A549 (cell line): ENCODE data around the gene ANXA6.

Source experiments
- CEBPB ChIP-seq, 2 experiments: fragments of >200 bp in 1 of 2; sonication (Bioruptor Twin) in 1 of 2; formaldehyde crosslinking in 1 of 2; IDR thresholded peaks; 2 replicates each; pipeline ENCODE4 v1.6.1; 2012 to 2016
- EHMT2 ChIP-seq: fragments of 200-600 bp; sonication (generic); IDR thresholded peaks from 2 replicates; pipeline ENCODE4 v1.6.1; 2016; ENCODE audit warnings: antibody characterized with exemption, low read depth, mild to moderate bottlenecking, moderate library complexity
- EP300 ChIP-seq, 2 experiments: fragments of >200 bp; sonication (Bioruptor Twin); formaldehyde crosslinking; IDR thresholded peaks; 2 replicates in 1 of 2; 3 replicates in 1 of 2; pipeline ENCODE4 v1.6.1; 2016 to 2017
- HOXA7 ChIP-seq: fragments of 250-450 bp; sonication (Bioruptor Pico); IDR thresholded peaks from 2 replicates; pipeline ENCODE4 v1.5.0; 2020; ENCODE audit warnings: mild to moderate bottlenecking, moderate library complexity
- POLR2A ChIP-seq: IDR thresholded peaks from 2 replicates; pipeline ENCODE4 v1.6.1; 2012; ENCODE audit warnings: mild to moderate bottlenecking, low read length
- ZFP36 ChIP-seq: fragments of 450-650 bp; IDR thresholded peaks from 2 replicates; pipeline ENCODE4 v1.6.1; 2014; ENCODE audit warnings: borderline replicate concordance; ENCODE audit not compliant: partially characterized antibody
- TF ChIP-seq, protein P1 (sequence below): fragments of >200 bp; sonication (Bioruptor Twin); formaldehyde crosslinking; IDR thresholded peaks from 3 replicates; pipeline ENCODE4 v1.5.1; 2016
- TF ChIP-seq, protein P2 (sequence below): fragments of 150-350 bp; IDR thresholded peaks from 2 replicates; pipeline ENCODE4 v1.6.1; 2014; ENCODE audit warnings: low read depth, mild to moderate bottlenecking, low read length
- TF ChIP-seq, protein P3 (sequence below): fragments of 450-650 bp; IDR thresholded peaks from 2 replicates; pipeline ENCODE4 v1.6.1; 2014; ENCODE audit warnings: antibody characterized with exemption

DNA sequence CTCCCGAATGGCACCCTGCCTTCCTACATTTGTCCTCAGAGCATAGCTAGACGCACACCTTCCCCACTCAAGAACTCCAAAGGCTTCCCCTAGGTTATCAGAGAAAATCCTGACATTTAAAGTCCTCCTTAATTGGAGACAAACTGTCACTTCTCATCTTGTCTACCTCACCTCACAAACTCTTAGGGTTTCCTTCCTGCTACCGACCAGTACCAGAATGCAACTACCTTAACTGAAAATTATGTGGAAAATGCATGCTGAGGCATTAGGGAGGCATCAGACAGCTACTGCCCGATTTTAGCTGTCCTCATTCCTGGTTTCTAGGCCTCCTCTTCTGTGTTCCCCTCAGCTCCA lies 58.8 kb downstream of the ANXA6 start:
- no peak for TF ChIP-seq POLR2A
- no peak for TF ChIP-seq ZFP36
- TF ChIP-seq, protein P1, sequence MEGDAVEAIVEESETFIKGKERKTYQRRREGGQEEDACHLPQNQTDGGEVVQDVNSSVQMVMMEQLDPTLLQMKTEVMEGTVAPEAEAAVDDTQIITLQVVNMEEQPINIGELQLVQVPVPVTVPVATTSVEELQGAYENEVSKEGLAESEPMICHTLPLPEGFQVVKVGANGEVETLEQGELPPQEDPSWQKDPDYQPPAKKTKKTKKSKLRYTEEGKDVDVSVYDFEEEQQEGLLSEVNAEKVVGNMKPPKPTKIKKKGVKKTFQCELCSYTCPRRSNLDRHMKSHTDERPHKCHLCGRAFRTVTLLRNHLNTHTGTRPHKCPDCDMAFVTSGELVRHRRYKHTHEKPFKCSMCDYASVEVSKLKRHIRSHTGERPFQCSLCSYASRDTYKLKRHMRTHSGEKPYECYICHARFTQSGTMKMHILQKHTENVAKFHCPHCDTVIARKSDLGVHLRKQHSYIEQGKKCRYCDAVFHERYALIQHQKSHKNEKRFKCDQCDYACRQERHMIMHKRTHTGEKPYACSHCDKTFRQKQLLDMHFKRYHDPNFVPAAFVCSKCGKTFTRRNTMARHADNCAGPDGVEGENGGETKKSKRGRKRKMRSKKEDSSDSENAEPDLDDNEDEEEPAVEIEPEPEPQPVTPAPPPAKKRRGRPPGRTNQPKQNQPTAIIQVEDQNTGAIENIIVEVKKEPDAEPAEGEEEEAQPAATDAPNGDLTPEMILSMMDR: no peak
- no peak for TF ChIP-seq HOXA7 (CRISPR knock-in tag)
- TF ChIP-seq, protein P2, sequence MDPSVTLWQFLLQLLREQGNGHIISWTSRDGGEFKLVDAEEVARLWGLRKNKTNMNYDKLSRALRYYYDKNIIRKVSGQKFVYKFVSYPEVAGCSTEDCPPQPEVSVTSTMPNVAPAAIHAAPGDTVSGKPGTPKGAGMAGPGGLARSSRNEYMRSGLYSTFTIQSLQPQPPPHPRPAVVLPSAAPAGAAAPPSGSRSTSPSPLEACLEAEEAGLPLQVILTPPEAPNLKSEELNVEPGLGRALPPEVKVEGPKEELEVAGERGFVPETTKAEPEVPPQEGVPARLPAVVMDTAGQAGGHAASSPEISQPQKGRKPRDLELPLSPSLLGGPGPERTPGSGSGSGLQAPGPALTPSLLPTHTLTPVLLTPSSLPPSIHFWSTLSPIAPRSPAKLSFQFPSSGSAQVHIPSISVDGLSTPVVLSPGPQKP: no peak
- TF ChIP-seq CEBPB (IDR thresholded peaks at IDR 0.05): no peak
- TF ChIP-seq, protein P3, sequence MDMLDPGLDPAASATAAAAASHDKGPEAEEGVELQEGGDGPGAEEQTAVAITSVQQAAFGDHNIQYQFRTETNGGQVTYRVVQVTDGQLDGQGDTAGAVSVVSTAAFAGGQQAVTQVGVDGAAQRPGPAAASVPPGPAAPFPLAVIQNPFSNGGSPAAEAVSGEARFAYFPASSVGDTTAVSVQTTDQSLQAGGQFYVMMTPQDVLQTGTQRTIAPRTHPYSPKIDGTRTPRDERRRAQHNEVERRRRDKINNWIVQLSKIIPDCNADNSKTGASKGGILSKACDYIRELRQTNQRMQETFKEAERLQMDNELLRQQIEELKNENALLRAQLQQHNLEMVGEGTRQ: no peak
- TF ChIP-seq EHMT2: no peak
- no peak for TF ChIP-seq EP300 (IDR thresholded peaks at IDR 0.05)
